ENCODE measurements around the gene RABEPK. TPM values are rescaled to one million over a fixed set of nuclear protein-coding genes. Genes with fewer than 3 reads are reported as not detected.
"Not testable (repeated sequence)": the region's sequence is repeated elsewhere in the genome, so short reads cannot be mapped to it uniquely, and the experiment has no call there.

RABEPK gene
- total RNA-seq, 2 donors from 2014 or later = 7.5 to 12.1 TPM

- Histone ChIP-seq H3K9me3 (no peaks in the 10 kb centered on the region), H3K4me1 (peaks cover 0 to 10% of the 10 kb centered on the region in 2 donors), H3K36me3 (no peaks in the 10 kb centered on the region), H3K4me3 (no peak overlapping the region), H3K27ac (no peak overlapping the region), H3K27me3 (no peaks in the 10 kb centered on the region)
- TF ChIP-seq CTCF (IDR thresholded peaks at IDR 0.05) = no peak
- DNase-seq (ENCODE audit: low spot score) = no peak
Measured at GRCh38 chr9:125258160-125258785, 57.9 kb downstream of the RABEPK start.

- no peak overlapping the region for H3K27ac ChIP-seq
- no peak for DNase-seq (ENCODE audit: low spot score)
- no peak overlapping the region for H3K4me3 ChIP-seq
- H3K36me3 ChIP-seq = no peaks in the 10 kb centered on the region
- H3K4me1 ChIP-seq = peaks cover 0 to 15% of the 10 kb centered on the region in 2 donors
- no peaks in the 10 kb centered on the region for H3K9me3 ChIP-seq
- H3K27me3 ChIP-seq = no peaks in the 10 kb centered on the region
- TF ChIP-seq CTCF (IDR thresholded peaks at IDR 0.05) = no peak
Measured at GRCh38 chr9:125258832-125259534, 58.6 kb downstream of the RABEPK start.

- Histone ChIP-seq H3K36me3 (no peaks in the 10 kb centered on the region), H3K27ac (no peak overlapping the region), H3K4me3 (no peak overlapping the region), H3K27me3 (no peaks in the 10 kb centered on the region), H3K4me1 (peaks cover 0 to 23% of the 10 kb centered on the region in 2 donors), H3K9me3 (no peaks in the 10 kb centered on the region)
- no peak for DNase-seq (ENCODE audit: low spot score)
- no peak for TF ChIP-seq CTCF (IDR thresholded peaks at IDR 0.05)
Measured at GRCh38 chr9:125260561-125260960, 60.2 kb downstream of the RABEPK start.

- DNase-seq (ENCODE audit: low spot score) = peak; percentile 84
- Histone ChIP-seq H3K36me3 (no peaks in the 10 kb centered on the region), H3K27ac (peak within 1 kb of the TSS; percentile 81 to 90), H3K4me3 (peak within 1 kb of the TSS; percentile 86 to 91), H3K27me3 (no peaks in the 10 kb centered on the region), H3K4me1 (peaks cover 0 to 23% of the 10 kb centered on the region in 2 donors), H3K9me3 (no peaks in the 10 kb centered on the region)
- TF ChIP-seq CTCF (IDR thresholded peaks at IDR 0.05) = peak; percentile 16 to 66
Measured at GRCh38 chr9:125261501-125262293, 61.4 kb downstream of the RABEPK start, which contains the start of gene GAPVD1. GAPVD1 (plus strand) TSS chr9:125261826; CDS start chr9:125298922, 37,096 bp downstream.

GRCh38 chr9:125262294-125262991 is 62.1 kb downstream of the RABEPK start:
- no peak for DNase-seq (ENCODE audit: low spot score)
- Histone ChIP-seq H3K27me3 (no peaks in the 10 kb centered on the region), H3K36me3 (no peaks in the 10 kb centered on the region), H3K27ac (peak overlapping the region; percentile 81 to 90), H3K4me3 (peak overlapping the region; percentile 86 to 91), H3K9me3 (no peaks in the 10 kb centered on the region), H3K4me1 (peaks cover 0 to 23% of the 10 kb centered on the region in 2 donors)
- no peak for TF ChIP-seq CTCF (IDR thresholded peaks at IDR 0.05)

GRCh38 chr9:125264068-125264467 is 63.7 kb downstream of the RABEPK start:
- H3K27me3 ChIP-seq; H3K27ac ChIP-seq; H3K4me3 ChIP-seq; H3K9me3 ChIP-seq; DNase-seq (ENCODE audit: low spot score); H3K36me3 ChIP-seq: not testable (repeated sequence)
- peaks cover 0 to 30% of the 10 kb centered on the region in 2 donors for H3K4me1 ChIP-seq

Measured in right atrium auricular region (tissue), 2 donors.